Neural cell (in vitro differentiated cells): ENCODE results near the gene SAMSN1. TPM values are rescaled to one million over a fixed set of nuclear protein-coding genes. Genes with fewer than 3 reads are reported as not detected.

Experiments
- H2AFZ ChIP-seq: fragments of 200-600, 300-800 bp; sonication (generic), shearing (Covaris generic); 2 replicates; pipeline ENCODE4 v1.6.0; 2014; ENCODE audit warnings: low read depth, mild to moderate bottlenecking, antibody characterized with exemption, low read length, moderate library complexity
- H3F3A ChIP-seq: fragments of 200-600 bp; shearing (Covaris generic); 2 replicates; pipeline ENCODE4 v1.6.1; 2016; ENCODE audit warnings: mild to moderate bottlenecking, moderate library complexity, mixed read lengths, antibody characterized with exemption, low read length; ENCODE audit not compliant: insufficient read depth, poor library complexity, severe bottlenecking
- H3K27ac ChIP-seq: fragments of 200-600, 300-800 bp; sonication (generic), shearing (Covaris generic); 2 replicates; pipeline ENCODE4 v1.5.1; 2014; ENCODE audit warnings: mild to moderate bottlenecking, low read length, moderate library complexity
- H3K27me3 ChIP-seq: fragments of 300-800, 200-600 bp; sonication (generic), shearing (Covaris generic); 2 replicates; pipeline ENCODE4 v1.6.0; 2014; ENCODE audit warnings: mild to moderate bottlenecking, low read depth, low read length, moderate library complexity; ENCODE audit not compliant: insufficient read depth
- H3K36me3 ChIP-seq: fragments of 300-800, 200-600 bp; sonication (generic), shearing (Covaris generic); 2 replicates; pipeline ENCODE4 v1.5.1; 2014; ENCODE audit warnings: mild to moderate bottlenecking, antibody characterized with exemption, low read length, moderate library complexity; ENCODE audit not compliant: insufficient read depth
- H3K4me2 ChIP-seq: fragments of 300-800, 200-600 bp; sonication (generic), shearing (Covaris generic); 2 replicates; pipeline ENCODE4 v1.6.0; 2014; ENCODE audit warnings: mild to moderate bottlenecking, low read length
- H3K4me3 ChIP-seq: fragments of 300-800, 200-600 bp; sonication (generic), shearing (Covaris generic); 2 replicates; pipeline ENCODE4 v1.5.1; 2014; ENCODE audit warnings: mild to moderate bottlenecking, low read length, moderate library complexity
- H3K79me2 ChIP-seq: fragments of 200-600 bp; shearing (Covaris generic); replicated peaks from 2 replicates; pipeline ENCODE4 v1.6.0; 2014; ENCODE audit warnings: mild to moderate bottlenecking, low read length, moderate library complexity; ENCODE audit not compliant: insufficient read depth
- H3K9ac ChIP-seq: fragments of 300-800, 200-600 bp; sonication (generic), shearing (Covaris generic); 2 replicates; pipeline ENCODE4 v1.6.1; 2016; ENCODE audit warnings: mild to moderate bottlenecking, low read length, mixed read lengths
- H3K9me2 ChIP-seq: fragments of 200-600 bp; shearing (Covaris generic); 2 replicates; pipeline ENCODE4 v1.6.1; 2016; ENCODE audit warnings: mild to moderate bottlenecking, low read length, mixed read lengths; ENCODE audit not compliant: insufficient read depth
- H3K9me3 ChIP-seq: fragments of 200-600, 300-800 bp; sonication (generic), shearing (Covaris generic); 2 replicates; pipeline ENCODE4 v1.6.1; 2016; ENCODE audit warnings: mild to moderate bottlenecking, mixed run types, low read length, moderate library complexity, mixed read lengths
- H4K20me1 ChIP-seq: fragments of 200-600 bp; shearing (Covaris generic); 2 replicates; pipeline ENCODE4 v1.6.1; 2016; ENCODE audit warnings: mild to moderate bottlenecking, mixed run types; ENCODE audit not compliant: insufficient read depth
- EP300 ChIP-seq: fragments of 450-650 bp; conservative IDR thresholded peaks from 2 replicates; pipeline ENCODE4 v1.6.1; 2014; ENCODE audit warnings: antibody characterized with exemption, mild to moderate bottlenecking, moderate library complexity; ENCODE audit not compliant: poor library complexity, severe bottlenecking
- EZH2 ChIP-seq: fragments of 200-600, 300-800 bp; shearing (Covaris generic), sonication (generic); IDR thresholded peaks from 2 replicates; pipeline ENCODE4 v1.6.1; 2014; ENCODE audit warnings: antibody characterized with exemption, low read length, borderline replicate concordance, mild to moderate bottlenecking; ENCODE audit not compliant: insufficient read depth, poor library complexity, severe bottlenecking
- MXI1 ChIP-seq: fragments of 450-650 bp; conservative IDR thresholded peaks from 2 replicates; pipeline ENCODE4 v1.6.1; 2014; ENCODE audit warnings: antibody characterized with exemption, mild to moderate bottlenecking; ENCODE audit not compliant: poor library complexity, severe bottlenecking
- POLR2AphosphoS5 ChIP-seq: IDR thresholded peaks from 2 replicates; pipeline ENCODE4 v1.6.1; 2012
- RAD21 ChIP-seq: fragments of 450-650 bp; conservative IDR thresholded peaks from 2 replicates; pipeline ENCODE4 v1.6.1; 2014; ENCODE audit warnings: antibody characterized with exemption, mild to moderate bottlenecking, moderate library complexity
- SMC3 ChIP-seq: fragments of 450-650 bp; conservative IDR thresholded peaks from 2 replicates; pipeline ENCODE4 v1.6.1; 2014; ENCODE audit warnings: antibody characterized with exemption, mild to moderate bottlenecking, moderate library complexity; ENCODE audit not compliant: poor library complexity
- TAF1 ChIP-seq: IDR thresholded peaks from 2 replicates; pipeline ENCODE4 v1.6.1; 2012; ENCODE audit warnings: low read depth
- polyA plus RNA-seq: library from polyadenylated mRNA; depleted of rRNA; stranded (reverse); fragments of >200 nt; gene quantifications from 2 replicates; pipeline ENCODE4 v1.2.3, GENCODE V29; 2014
- TF ChIP-seq, protein P1 (sequence below): fragments of 450-650 bp; IDR thresholded peaks from 2 replicates; pipeline ENCODE4 v1.5.1; 2014; ENCODE audit warnings: antibody characterized with exemption, mild to moderate bottlenecking, moderate library complexity; ENCODE audit not compliant: poor library complexity, severe bottlenecking
- TF ChIP-seq, protein P2 (sequence below): IDR thresholded peaks from 2 replicates; pipeline ENCODE4 v1.6.1; 2012; ENCODE audit warnings: borderline replicate concordance

Gene SAMSN1
- polyA plus RNA-seq, 1 donor from 2014 or later, result 18.2 TPM

DNA sequence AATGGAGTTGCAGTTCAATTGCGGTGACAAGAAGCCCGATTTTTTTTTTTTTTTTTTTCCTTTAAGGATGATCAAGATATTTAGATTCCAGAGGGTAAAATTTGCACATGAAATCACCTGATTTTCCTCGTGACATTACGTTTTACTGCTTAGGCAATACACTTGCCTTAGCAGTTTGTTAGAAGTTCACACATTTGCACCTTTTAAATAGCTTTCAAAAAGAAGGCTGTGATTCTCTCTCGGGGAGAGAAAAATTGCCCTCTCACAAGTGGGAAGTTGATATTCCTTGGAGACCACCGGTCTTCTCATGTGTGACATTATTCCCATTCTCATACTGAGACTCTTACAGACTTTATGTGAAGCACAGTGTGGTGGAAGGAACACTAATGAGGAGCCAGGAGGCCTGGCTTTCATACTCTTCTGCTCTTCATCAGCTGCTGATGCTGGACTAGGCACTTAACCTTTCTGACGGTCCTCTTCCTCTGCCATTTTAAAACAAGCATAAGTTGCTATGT, 93.3 kb downstream of the SAMSN1 start:
- H3K4me3 ChIP-seq, result no peak overlapping the region
- H3K4me2 ChIP-seq, result no peak overlapping the region
- no peak overlapping the region for H2AFZ ChIP-seq

DNA sequence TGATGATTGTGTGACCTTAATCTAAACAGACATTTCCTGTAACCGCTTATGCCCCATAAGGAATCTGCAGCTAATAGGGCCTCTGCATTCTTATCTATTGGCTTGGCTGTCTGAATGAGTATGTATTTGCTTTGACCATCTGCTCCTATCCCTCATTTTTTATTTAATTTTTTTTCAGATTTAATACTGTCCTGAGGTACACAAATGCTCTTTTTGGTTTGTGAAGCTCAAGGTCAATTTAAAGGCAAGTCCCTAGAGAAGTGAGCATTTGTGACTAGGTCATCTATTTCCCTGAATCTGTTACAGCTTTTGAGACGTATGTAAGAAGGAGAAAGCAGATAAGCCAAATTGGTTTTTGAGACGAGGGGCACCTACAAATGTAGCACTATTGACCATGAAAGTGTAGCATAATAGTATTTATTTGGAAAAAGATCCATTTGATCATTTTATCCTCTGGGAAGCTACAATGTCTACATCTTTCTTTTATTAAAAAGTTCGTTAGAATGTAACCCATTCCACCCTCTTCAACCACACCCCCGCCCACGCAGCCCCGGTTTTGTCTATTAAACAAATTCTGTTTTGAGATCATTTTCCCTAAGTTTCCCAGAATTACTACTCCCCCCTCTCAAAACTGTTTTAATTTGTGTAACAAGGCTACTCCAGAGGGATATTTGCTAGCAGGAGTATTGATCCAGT, 93.9 kb downstream of the SAMSN1 start:
- Histone ChIP-seq H3K9ac (no peak overlapping the region), H3K4me3 (no peak overlapping the region), H3K9me3 (no peaks in the 10 kb centered on the region), H4K20me1 (no peaks in the 10 kb centered on the region), H3F3A (no peaks in the 10 kb centered on the region), H3K36me3 (no peaks in the 10 kb centered on the region), H3K9me2 (no peaks in the 10 kb centered on the region), H3K79me2 (no peaks in the 10 kb centered on the region), H3K4me2 (no peak overlapping the region), H3K27ac (no peak overlapping the region), H3K27me3 (no peaks in the 10 kb centered on the region), H2AFZ (no peak overlapping the region)
- TF ChIP-seq EZH2, result no peak
- no peak for TF ChIP-seq EP300
- TF ChIP-seq MXI1, result no peak
- no peak for TF ChIP-seq POLR2AphosphoS5
- no peak for TF ChIP-seq RAD21
- no peak for TF ChIP-seq SMC3
- TF ChIP-seq, protein P1, sequence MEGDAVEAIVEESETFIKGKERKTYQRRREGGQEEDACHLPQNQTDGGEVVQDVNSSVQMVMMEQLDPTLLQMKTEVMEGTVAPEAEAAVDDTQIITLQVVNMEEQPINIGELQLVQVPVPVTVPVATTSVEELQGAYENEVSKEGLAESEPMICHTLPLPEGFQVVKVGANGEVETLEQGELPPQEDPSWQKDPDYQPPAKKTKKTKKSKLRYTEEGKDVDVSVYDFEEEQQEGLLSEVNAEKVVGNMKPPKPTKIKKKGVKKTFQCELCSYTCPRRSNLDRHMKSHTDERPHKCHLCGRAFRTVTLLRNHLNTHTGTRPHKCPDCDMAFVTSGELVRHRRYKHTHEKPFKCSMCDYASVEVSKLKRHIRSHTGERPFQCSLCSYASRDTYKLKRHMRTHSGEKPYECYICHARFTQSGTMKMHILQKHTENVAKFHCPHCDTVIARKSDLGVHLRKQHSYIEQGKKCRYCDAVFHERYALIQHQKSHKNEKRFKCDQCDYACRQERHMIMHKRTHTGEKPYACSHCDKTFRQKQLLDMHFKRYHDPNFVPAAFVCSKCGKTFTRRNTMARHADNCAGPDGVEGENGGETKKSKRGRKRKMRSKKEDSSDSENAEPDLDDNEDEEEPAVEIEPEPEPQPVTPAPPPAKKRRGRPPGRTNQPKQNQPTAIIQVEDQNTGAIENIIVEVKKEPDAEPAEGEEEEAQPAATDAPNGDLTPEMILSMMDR, result no peak
- TF ChIP-seq, protein P2, sequence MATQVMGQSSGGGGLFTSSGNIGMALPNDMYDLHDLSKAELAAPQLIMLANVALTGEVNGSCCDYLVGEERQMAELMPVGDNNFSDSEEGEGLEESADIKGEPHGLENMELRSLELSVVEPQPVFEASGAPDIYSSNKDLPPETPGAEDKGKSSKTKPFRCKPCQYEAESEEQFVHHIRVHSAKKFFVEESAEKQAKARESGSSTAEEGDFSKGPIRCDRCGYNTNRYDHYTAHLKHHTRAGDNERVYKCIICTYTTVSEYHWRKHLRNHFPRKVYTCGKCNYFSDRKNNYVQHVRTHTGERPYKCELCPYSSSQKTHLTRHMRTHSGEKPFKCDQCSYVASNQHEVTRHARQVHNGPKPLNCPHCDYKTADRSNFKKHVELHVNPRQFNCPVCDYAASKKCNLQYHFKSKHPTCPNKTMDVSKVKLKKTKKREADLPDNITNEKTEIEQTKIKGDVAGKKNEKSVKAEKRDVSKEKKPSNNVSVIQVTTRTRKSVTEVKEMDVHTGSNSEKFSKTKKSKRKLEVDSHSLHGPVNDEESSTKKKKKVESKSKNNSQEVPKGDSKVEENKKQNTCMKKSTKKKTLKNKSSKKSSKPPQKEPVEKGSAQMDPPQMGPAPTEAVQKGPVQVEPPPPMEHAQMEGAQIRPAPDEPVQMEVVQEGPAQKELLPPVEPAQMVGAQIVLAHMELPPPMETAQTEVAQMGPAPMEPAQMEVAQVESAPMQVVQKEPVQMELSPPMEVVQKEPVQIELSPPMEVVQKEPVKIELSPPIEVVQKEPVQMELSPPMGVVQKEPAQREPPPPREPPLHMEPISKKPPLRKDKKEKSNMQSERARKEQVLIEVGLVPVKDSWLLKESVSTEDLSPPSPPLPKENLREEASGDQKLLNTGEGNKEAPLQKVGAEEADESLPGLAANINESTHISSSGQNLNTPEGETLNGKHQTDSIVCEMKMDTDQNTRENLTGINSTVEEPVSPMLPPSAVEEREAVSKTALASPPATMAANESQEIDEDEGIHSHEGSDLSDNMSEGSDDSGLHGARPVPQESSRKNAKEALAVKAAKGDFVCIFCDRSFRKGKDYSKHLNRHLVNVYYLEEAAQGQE, result no peak
- no peak for TF ChIP-seq TAF1

More for the DNA sequence above, 93.3 kb downstream of the SAMSN1 start:
- Histone ChIP-seq H3K9ac (no peak overlapping the region), H3F3A (no peaks in the 10 kb centered on the region), H4K20me1 (no peaks in the 10 kb centered on the region), H3K27ac (no peak overlapping the region), H3K36me3 (no peaks in the 10 kb centered on the region), H3K9me3 (no peaks in the 10 kb centered on the region), H3K27me3 (no peaks in the 10 kb centered on the region), H3K79me2 (no peaks in the 10 kb centered on the region), H3K9me2 (no peaks in the 10 kb centered on the region)
- TF ChIP-seq EP300 (no peak), POLR2AphosphoS5 (no peak), TAF1 (no peak), RAD21 (no peak), MXI1 (no peak), EZH2 (no peak), SMC3 (no peak)
- TF ChIP-seq, protein P2, result no peak
- TF ChIP-seq, protein P1, result no peak
